Measurements from ENCODE around the gene OR4X2. TPM values are rescaled to one million over a fixed set of nuclear protein-coding genes. Genes with fewer than 3 reads are reported as not detected.

The OR4X2 gene, protein sequence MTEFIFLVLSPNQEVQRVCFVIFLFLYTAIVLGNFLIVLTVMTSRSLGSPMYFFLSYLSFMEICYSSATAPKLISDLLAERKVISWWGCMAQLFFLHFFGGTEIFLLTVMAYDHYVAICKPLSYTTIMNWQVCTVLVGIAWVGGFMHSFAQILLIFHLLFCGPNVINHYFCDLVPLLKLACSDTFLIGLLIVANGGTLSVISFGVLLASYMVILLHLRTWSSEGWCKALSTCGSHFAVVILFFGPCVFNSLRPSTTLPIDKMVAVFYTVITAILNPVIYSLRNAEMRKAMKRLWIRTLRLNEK
- total RNA-seq, result not detected
- not detected for polyA plus RNA-seq

DNA sequence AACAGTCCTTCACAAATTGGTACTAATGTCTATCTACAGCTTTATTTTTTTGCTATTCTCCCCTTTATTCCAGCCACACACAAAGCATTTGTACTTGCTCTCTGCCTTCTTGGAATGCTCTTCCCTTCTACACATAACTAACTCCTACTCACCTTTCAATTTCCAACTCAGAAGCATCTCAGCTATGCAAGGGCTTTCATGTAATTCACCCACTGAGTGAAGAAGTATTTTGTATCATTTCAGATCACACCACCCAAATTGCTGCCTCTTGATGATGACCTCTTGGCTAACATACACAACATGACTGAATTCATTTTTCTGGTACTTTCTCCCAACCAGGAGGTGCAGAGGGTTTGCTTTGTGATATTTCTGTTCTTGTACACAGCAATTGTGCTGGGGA is at the start of gene OR4X2:
Gene OR4X2 (plus strand): TSS at position 301 of the 400 bp plus-strand sequence. CDS start 0 bp downstream, at position 301.
- Histone ChIP-seq H3K36me3 (ENCODE audit: control insufficient read depth in 4 of 4, insufficient read depth in 3 of 4, low read depth in 1 of 4, low read length in 3 of 4) (no peaks in the 10 kb centered on the region), H3K9ac (ENCODE audit: low read depth in 1 of 2, low read length in 2 of 2) (no peak within 1 kb of the TSS), H3K27ac (ENCODE audit: low read depth in 1 of 2, low read length in 2 of 2) (no peak within 1 kb of the TSS), H3K27me3 (ENCODE audit: control insufficient read depth in 4 of 4, insufficient read depth in 4 of 4, low read length in 3 of 4) (peaks cover 0 to 3% (median 0%) of the 10 kb centered on the region in 4 donors), H3K4me3 (ENCODE audit: low read depth in 1 of 3, low read length in 3 of 3) (no peak within 1 kb of the TSS), H3K9me3 (ENCODE audit: control insufficient read depth in 4 of 4, low read length in 3 of 4) (peaks cover 0 to 12% (median 2%) of the 10 kb centered on the region in 4 donors), H3K4me1 (ENCODE audit: control insufficient read depth in 4 of 4, insufficient read depth in 4 of 4, low read length in 3 of 4) (no peaks in the 10 kb centered on the region)
- DNase-seq (ENCODE audit: low spot score), result no peak
- TF ChIP-seq EGR1 (IDR thresholded peaks at IDR 0.05; ENCODE audit: low read depth in 2 of 2), result no peak
- TF ChIP-seq, protein P1, sequence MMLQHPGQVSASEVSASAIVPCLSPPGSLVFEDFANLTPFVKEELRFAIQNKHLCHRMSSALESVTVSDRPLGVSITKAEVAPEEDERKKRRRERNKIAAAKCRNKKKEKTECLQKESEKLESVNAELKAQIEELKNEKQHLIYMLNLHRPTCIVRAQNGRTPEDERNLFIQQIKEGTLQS (IDR thresholded peaks at IDR 0.05), result no peak
- TF ChIP-seq FOXA1 (IDR thresholded peaks at IDR 0.05), result no peak
- no peak for TF ChIP-seq RAD21 (IDR thresholded peaks at IDR 0.05)
- no peak for TF ChIP-seq HNF4G (IDR thresholded peaks at IDR 0.05)
- TF ChIP-seq CTCF (IDR thresholded peaks at IDR 0.05; ENCODE audit: low read depth, low read length, missing input control), result no peak
- TF ChIP-seq YY1 (IDR thresholded peaks at IDR 0.05), result no peak
- no peak for TF ChIP-seq SP1 (IDR thresholded peaks at IDR 0.05)
- TF ChIP-seq, protein P2, sequence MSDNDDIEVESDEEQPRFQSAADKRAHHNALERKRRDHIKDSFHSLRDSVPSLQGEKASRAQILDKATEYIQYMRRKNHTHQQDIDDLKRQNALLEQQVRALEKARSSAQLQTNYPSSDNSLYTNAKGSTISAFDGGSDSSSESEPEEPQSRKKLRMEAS (IDR thresholded peaks at IDR 0.05), result no peak

DNA sequence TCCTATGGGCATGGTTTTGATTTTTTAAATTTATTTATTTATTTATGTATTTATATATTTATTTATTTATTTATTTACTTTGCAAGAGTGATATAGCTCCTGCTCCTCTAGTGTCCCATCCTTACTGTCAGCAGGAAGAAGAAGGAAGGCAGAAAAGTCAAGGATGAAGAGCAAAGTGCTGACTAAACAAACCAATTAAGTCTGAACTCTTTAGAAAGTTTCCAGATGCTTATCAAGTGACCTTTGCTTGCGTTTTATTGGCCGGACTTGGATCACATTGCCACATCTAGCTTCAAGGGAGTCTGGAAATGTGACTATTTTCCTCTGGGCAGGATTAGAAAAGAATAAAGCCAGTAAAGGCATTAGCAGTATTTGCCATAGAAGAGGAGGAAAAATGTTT is 37.0 kb upstream of the OR4X2 start:
- Histone ChIP-seq H3K9me3 (ENCODE audit: control insufficient read depth in 4 of 4, low read length in 3 of 4) (no peaks in the 10 kb centered on the region), H3K27ac (ENCODE audit: low read depth in 1 of 2, low read length in 2 of 2) (no peak overlapping the region), H3K36me3 (ENCODE audit: control insufficient read depth in 4 of 4, insufficient read depth in 3 of 4, low read depth in 1 of 4, low read length in 3 of 4) (no peaks in the 10 kb centered on the region), H3K4me3 (ENCODE audit: low read depth in 1 of 3, low read length in 3 of 3) (no peak overlapping the region), H3K4me1 (ENCODE audit: control insufficient read depth in 4 of 4, insufficient read depth in 4 of 4, low read length in 3 of 4) (no peaks in the 10 kb centered on the region), H3K9ac (ENCODE audit: low read depth in 1 of 2, low read length in 2 of 2) (no peak overlapping the region), H3K27me3 (ENCODE audit: control insufficient read depth in 4 of 4, insufficient read depth in 4 of 4, low read length in 3 of 4) (peaks cover 0 to 5% (median 0%) of the 10 kb centered on the region in 4 donors)
- no peak for TF ChIP-seq CTCF (IDR thresholded peaks at IDR 0.05; ENCODE audit: low read depth, low read length, missing input control)
- TF ChIP-seq YY1 (IDR thresholded peaks at IDR 0.05), result no peak
- TF ChIP-seq, protein P3, sequence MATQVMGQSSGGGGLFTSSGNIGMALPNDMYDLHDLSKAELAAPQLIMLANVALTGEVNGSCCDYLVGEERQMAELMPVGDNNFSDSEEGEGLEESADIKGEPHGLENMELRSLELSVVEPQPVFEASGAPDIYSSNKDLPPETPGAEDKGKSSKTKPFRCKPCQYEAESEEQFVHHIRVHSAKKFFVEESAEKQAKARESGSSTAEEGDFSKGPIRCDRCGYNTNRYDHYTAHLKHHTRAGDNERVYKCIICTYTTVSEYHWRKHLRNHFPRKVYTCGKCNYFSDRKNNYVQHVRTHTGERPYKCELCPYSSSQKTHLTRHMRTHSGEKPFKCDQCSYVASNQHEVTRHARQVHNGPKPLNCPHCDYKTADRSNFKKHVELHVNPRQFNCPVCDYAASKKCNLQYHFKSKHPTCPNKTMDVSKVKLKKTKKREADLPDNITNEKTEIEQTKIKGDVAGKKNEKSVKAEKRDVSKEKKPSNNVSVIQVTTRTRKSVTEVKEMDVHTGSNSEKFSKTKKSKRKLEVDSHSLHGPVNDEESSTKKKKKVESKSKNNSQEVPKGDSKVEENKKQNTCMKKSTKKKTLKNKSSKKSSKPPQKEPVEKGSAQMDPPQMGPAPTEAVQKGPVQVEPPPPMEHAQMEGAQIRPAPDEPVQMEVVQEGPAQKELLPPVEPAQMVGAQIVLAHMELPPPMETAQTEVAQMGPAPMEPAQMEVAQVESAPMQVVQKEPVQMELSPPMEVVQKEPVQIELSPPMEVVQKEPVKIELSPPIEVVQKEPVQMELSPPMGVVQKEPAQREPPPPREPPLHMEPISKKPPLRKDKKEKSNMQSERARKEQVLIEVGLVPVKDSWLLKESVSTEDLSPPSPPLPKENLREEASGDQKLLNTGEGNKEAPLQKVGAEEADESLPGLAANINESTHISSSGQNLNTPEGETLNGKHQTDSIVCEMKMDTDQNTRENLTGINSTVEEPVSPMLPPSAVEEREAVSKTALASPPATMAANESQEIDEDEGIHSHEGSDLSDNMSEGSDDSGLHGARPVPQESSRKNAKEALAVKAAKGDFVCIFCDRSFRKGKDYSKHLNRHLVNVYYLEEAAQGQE (IDR thresholded peaks at IDR 0.05), result no peak
- TF ChIP-seq EGR1 (IDR thresholded peaks at IDR 0.05; ENCODE audit: low read depth in 2 of 2), result no peak
- no peak for TF ChIP-seq TAF1 (conservative IDR thresholded peaks at IDR 0.05)
- TF ChIP-seq FOXA2 (IDR thresholded peaks at IDR 0.05), result no peak
- TF ChIP-seq, protein P2 (IDR thresholded peaks at IDR 0.05), result no peak
- TF ChIP-seq ZBTB33 (IDR thresholded peaks at IDR 0.05), result no peak
- TF ChIP-seq JUND (IDR thresholded peaks at IDR 0.05), result no peak
- TF ChIP-seq GABPA (IDR thresholded peaks at IDR 0.05 in 1 of 2, conservative IDR thresholded peaks at IDR 0.05 in 1 of 2), result no peak
- no peak for TF ChIP-seq HNF4G (IDR thresholded peaks at IDR 0.05)
- no peak for TF ChIP-seq FOXA1 (IDR thresholded peaks at IDR 0.05)
- no peak for TF ChIP-seq NR2F2 (IDR thresholded peaks at IDR 0.05)
- no peak for TF ChIP-seq HNF4A (conservative IDR thresholded peaks at IDR 0.05)
- no peak for DNase-seq (ENCODE audit: low spot score)
- 66% methylated on average over 2 of the region's 2 CpGs for WGBS
